H9 (cell line): Measurements from ENCODE around the gene DCC. TPM values are rescaled to one million over a fixed set of nuclear protein-coding genes. Genes with fewer than 3 reads are reported as not detected.

Experiments
- DNase-seq: peaks from one replicate; pipeline ENCODE4 v3.0.0-alpha.2; 2017
- H2AFZ ChIP-seq: one replicate; pipeline ENCODE4 v1.6.1; 2013; ENCODE audit warnings: mild to moderate bottlenecking, low read length, control low read depth, moderate library complexity
- H2AK5ac ChIP-seq: 2 replicates; pipeline ENCODE4 v1.6.1; 2013; ENCODE audit warnings: low read length, control low read depth, mixed read lengths; ENCODE audit not compliant: insufficient read length
- H2BK120ac ChIP-seq: one replicate; pipeline ENCODE4 v1.6.1; 2013; ENCODE audit warnings: low read depth, mild to moderate bottlenecking, low read length, control low read depth, inconsistent platforms; ENCODE audit not compliant: poor library complexity, severe bottlenecking
- H2BK12ac ChIP-seq: 2 replicates; pipeline ENCODE4 v1.6.1; 2013; ENCODE audit warnings: low read length, control low read depth, mixed read lengths, low read depth; ENCODE audit not compliant: insufficient read length
- H2BK15ac ChIP-seq: 2 replicates; pipeline ENCODE4 v1.6.1; 2013; ENCODE audit warnings: low read depth, low read length, control low read depth
- H2BK20ac ChIP-seq: one replicate; pipeline ENCODE4 v1.6.1; 2013; ENCODE audit warnings: low read depth, mild to moderate bottlenecking, low read length, control low read depth, inconsistent platforms; ENCODE audit not compliant: poor library complexity, severe bottlenecking
- H2BK5ac ChIP-seq: 2 replicates; pipeline ENCODE4 v1.6.1; 2013; ENCODE audit warnings: low read length, control low read depth, mixed read lengths; ENCODE audit not compliant: insufficient read length
- H3K14ac ChIP-seq: 2 replicates; pipeline ENCODE4 v1.6.1; 2013; ENCODE audit warnings: low read length, control low read depth; ENCODE audit not compliant: insufficient read depth
- H3K18ac ChIP-seq: 2 replicates; pipeline ENCODE4 v1.6.1; 2013; ENCODE audit warnings: low read depth, mild to moderate bottlenecking, mixed read lengths, low read length, control low read depth; ENCODE audit not compliant: insufficient read length
- H3K23ac ChIP-seq: 2 replicates; pipeline ENCODE4 v1.6.1; 2013; ENCODE audit warnings: low read length, control low read depth, mixed read lengths, low read depth; ENCODE audit not compliant: insufficient read length
- H3K23me2 ChIP-seq: 2 replicates; pipeline ENCODE4 v1.6.1; 2013; ENCODE audit warnings: low read depth, mild to moderate bottlenecking, mixed read lengths, low read length, control low read depth; ENCODE audit not compliant: insufficient read length, poor library complexity, severe bottlenecking
- H3K27ac ChIP-seq: 2 replicates; pipeline ENCODE4 v1.5.1; 2013; ENCODE audit warnings: low read length, control low read depth, mixed read lengths, low read depth; ENCODE audit not compliant: insufficient read length
- H3K27me3 ChIP-seq: 2 replicates; pipeline ENCODE4 v1.6.1; 2013; ENCODE audit warnings: low read length, control low read depth, inconsistent platforms; ENCODE audit not compliant: insufficient read depth
- H3K4ac ChIP-seq: 2 replicates; pipeline ENCODE4 v1.6.1; 2013; ENCODE audit warnings: low read depth, mild to moderate bottlenecking, control low read depth, inconsistent platforms, low read length, moderate library complexity
- H3K4me1 ChIP-seq: 2 replicates; pipeline ENCODE4 v1.6.1; 2013; ENCODE audit warnings: low read length, control low read depth, inconsistent platforms; ENCODE audit not compliant: insufficient read depth
- H3K4me2 ChIP-seq: 2 replicates; pipeline ENCODE4 v1.6.1; 2013; ENCODE audit warnings: low read length, control low read depth, mixed read lengths; ENCODE audit not compliant: insufficient read length, insufficient read depth
- H3K56ac ChIP-seq: 2 replicates; pipeline ENCODE4 v1.6.1; 2013; ENCODE audit warnings: low read depth, mild to moderate bottlenecking, mixed read lengths, low read length, control low read depth; ENCODE audit not compliant: insufficient read length
- H3K79me1 ChIP-seq: 2 replicates; pipeline ENCODE4 v1.6.1; 2013; ENCODE audit warnings: low read depth, mild to moderate bottlenecking, moderate library complexity, low read length, control low read depth, inconsistent platforms; ENCODE audit not compliant: insufficient read depth, poor library complexity, severe bottlenecking
- H3K79me2 ChIP-seq: 2 replicates; pipeline ENCODE4 v1.6.1; 2013; ENCODE audit warnings: low read length, control low read depth, inconsistent platforms; ENCODE audit not compliant: insufficient read depth
- H3K9ac ChIP-seq: 2 replicates; pipeline ENCODE4 v1.6.1; 2013; ENCODE audit warnings: low read length, control low read depth, mixed read lengths; ENCODE audit not compliant: insufficient read length; ENCODE audit errors: extremely low read depth
- H3K9me3 ChIP-seq: one replicate; pipeline ENCODE4 v1.6.1; 2013; ENCODE audit warnings: low read depth, low read length, inconsistent platforms; ENCODE audit not compliant: control insufficient read depth
- H3T11ph ChIP-seq: one replicate; pipeline ENCODE4 v1.6.1; 2013; ENCODE audit warnings: mild to moderate bottlenecking, low read length, control low read depth, inconsistent platforms
- H4K20me1 ChIP-seq: one replicate; pipeline ENCODE4 v1.6.1; 2013; ENCODE audit not compliant: control insufficient read depth, insufficient read length, insufficient read depth
- H4K5ac ChIP-seq: 2 replicates; pipeline ENCODE4 v1.6.1; 2013; ENCODE audit warnings: low read depth, mild to moderate bottlenecking, mixed read lengths, low read length, control low read depth; ENCODE audit not compliant: insufficient read length
- H4K8ac ChIP-seq: replicated peaks from 2 replicates; pipeline ENCODE4 v1.6.1; 2013; ENCODE audit warnings: low read length, control low read depth, mixed read lengths, low read depth; ENCODE audit not compliant: insufficient read length
- H4K91ac ChIP-seq: 2 replicates; pipeline ENCODE4 v1.6.1; 2013; ENCODE audit warnings: low read depth, mild to moderate bottlenecking, moderate library complexity, mixed read lengths, low read length, control low read depth; ENCODE audit not compliant: insufficient read length
- H3K27ac Mint-ChIP-seq, 3 experiments: 2 replicates in 2 of 3; 3 replicates in 1 of 3; pipeline ENCODE4 v1.8.0; 2020 to 2021; ENCODE audit warnings: mixed read lengths in 3 of 3, mild to moderate bottlenecking in 1 of 3, moderate library complexity in 1 of 3
- H3K27me3 Mint-ChIP-seq: 2 replicates; pipeline ENCODE4 v1.8.0; 2021; ENCODE audit warnings: low read depth, mild to moderate bottlenecking, moderate library complexity, mixed read lengths
- H3K36me3 Mint-ChIP-seq, 3 experiments: 2 replicates in 2 of 3; 3 replicates in 1 of 3; pipeline ENCODE4 v1.8.0; 2020 to 2021; ENCODE audit warnings: low read depth in 3 of 3, mixed read lengths in 3 of 3; ENCODE audit not compliant: insufficient read depth in 1 of 3
- H3K4me1 Mint-ChIP-seq, 2 experiments: 2 replicates each; pipeline ENCODE4 v1.8.0; 2020; ENCODE audit warnings: mixed read lengths in 2 of 2
- H3K4me3 Mint-ChIP-seq, 2 experiments: 2 replicates in 1 of 2; 3 replicates in 1 of 2; pipeline ENCODE4 v1.8.0; 2020 to 2021; ENCODE audit warnings: mild to moderate bottlenecking in 2 of 2, mixed read lengths in 2 of 2, moderate library complexity in 1 of 2
- H3K9me3 Mint-ChIP-seq, 2 experiments: 2 replicates in 1 of 2; 3 replicates in 1 of 2; pipeline ENCODE4 v1.8.0; 2020; ENCODE audit warnings: mild to moderate bottlenecking in 2 of 2, mixed read lengths in 2 of 2, moderate library complexity in 1 of 2
- CTCF ChIP-seq: fragments of 200-600 bp; sonication (generic); conservative IDR thresholded peaks from 3 replicates; pipeline ENCODE4 v1.8.0; 2021; ENCODE audit warnings: antibody characterized with exemption, mild to moderate bottlenecking
- WGBS: extraction: QIAGEN DNeasy Blood & Tissue Kit; methylation state at CpG from one replicate; pipeline ENCODE4 v1.1.7; 2013; ENCODE audit warnings: missing lambda C conversion rate, low lambda C conversion rate, mixed read lengths; ENCODE audit not compliant: insufficient read length; ENCODE audit errors: extremely low coverage; 5-methylcytosine and 5-hydroxymethylcytosine counted together
- total RNA-seq: library from RNA; stranded (reverse); gene quantifications from 2 replicates; pipeline ENCODE4 v1.2.1, GENCODE V29; 2021

DCC gene
- total RNA-seq, 1 experiment from 2014 or later = 0.35 TPM

GRCh38 chr18:53385889-53386288 lies 1045.9 kb downstream of the DCC start:
- WGBS = no CpG with 5 or more reads among the region's 3 CpGs
- H3K9me3 Mint-ChIP-seq = no peaks in the 10 kb centered on the region; a peak in 1 of 5 replicates
- no peaks in the 10 kb centered on the region for H3K27me3 Mint-ChIP-seq
- no peak overlapping the region for H3K27ac Mint-ChIP-seq
- Histone ChIP-seq H3K79me2 (no peaks in the 10 kb centered on the region), H4K5ac (no peak overlapping the region), H3K4me2 (no peak overlapping the region), H2BK20ac (no peak overlapping the region), H3K23ac (no peak overlapping the region), H4K20me1 (no peaks in the 10 kb centered on the region), H3K9me3 (no peaks in the 10 kb centered on the region), H3K23me2 (no peaks in the 10 kb centered on the region), H3K18ac (no peak overlapping the region), H3K4ac (no peak overlapping the region), H2AK5ac (no peak overlapping the region), H2BK12ac (no peak overlapping the region), H3K14ac (no peak overlapping the region), H2AFZ (no peak overlapping the region), H3K4me1 (no peaks in the 10 kb centered on the region), H2BK15ac (no peak overlapping the region), H3T11ph (no peak overlapping the region), H2BK120ac (no peak overlapping the region), H3K9ac (no peak overlapping the region), H3K27ac (no peak overlapping the region), H3K56ac (no peak overlapping the region), H4K8ac (no peak overlapping the region), H3K79me1 (no peaks in the 10 kb centered on the region), H2BK5ac (no peak overlapping the region), H3K27me3 (no peaks in the 10 kb centered on the region), H4K91ac (no peak overlapping the region)
- no peaks in the 10 kb centered on the region for H3K36me3 Mint-ChIP-seq
- no peak for TF ChIP-seq CTCF
- H3K4me3 Mint-ChIP-seq = no peak overlapping the region
- DNase-seq = no peak
- no peaks in the 10 kb centered on the region for H3K4me1 Mint-ChIP-seq
